BE2C (cell line): ENCODE data around the gene VSIG4.

Source experiments
- DNase-seq: peaks from one replicate; pipeline ENCODE4 v3.0.0-alpha.2; 2020
- H3K27me3 ChIP-seq: fragments of 250-450 bp; sonication (Bioruptor Pico); 2 replicates; pipeline ENCODE4 v1.5.1; 2020; ENCODE audit warnings: mild to moderate bottlenecking
- H3K36me3 ChIP-seq: fragments of 250-450 bp; sonication (Bioruptor Pico); 2 replicates; pipeline ENCODE4 v1.5.1; 2020; ENCODE audit warnings: mild to moderate bottlenecking
- H3K4me1 ChIP-seq: fragments of 250-450 bp; sonication (Bioruptor Pico); 2 replicates; pipeline ENCODE4 v1.5.1; 2020
- H3K4me3 ChIP-seq: 2 replicates; pipeline ENCODE4 v1.5.1; 2011; ENCODE audit warnings: low read depth, low read length
- H3K9me3 ChIP-seq: fragments of 250-450 bp; sonication (Bioruptor Pico); 2 replicates; pipeline ENCODE4 v1.5.1; 2020
- CTCF ChIP-seq: IDR thresholded peaks from 2 replicates; pipeline ENCODE4 v1.5.1; 2012; ENCODE audit warnings: mild to moderate bottlenecking, low read depth, low read length

Gene VSIG4

GRCh38 chrX:66030505-66031317, 9.2 kb downstream of the VSIG4 start:
- no peaks in the 10 kb centered on the region for H3K9me3 ChIP-seq
- TF ChIP-seq CTCF, result 0 out of 2 replicates have a peak, but pooled peaks have one; percentile 14
- no peak for DNase-seq
- H3K4me3 ChIP-seq, result no peak overlapping the region
- H3K27me3 ChIP-seq, result no peaks in the 10 kb centered on the region
- H3K36me3 ChIP-seq, result no peaks in the 10 kb centered on the region
- H3K4me1 ChIP-seq, result no peaks in the 10 kb centered on the region

DNA sequence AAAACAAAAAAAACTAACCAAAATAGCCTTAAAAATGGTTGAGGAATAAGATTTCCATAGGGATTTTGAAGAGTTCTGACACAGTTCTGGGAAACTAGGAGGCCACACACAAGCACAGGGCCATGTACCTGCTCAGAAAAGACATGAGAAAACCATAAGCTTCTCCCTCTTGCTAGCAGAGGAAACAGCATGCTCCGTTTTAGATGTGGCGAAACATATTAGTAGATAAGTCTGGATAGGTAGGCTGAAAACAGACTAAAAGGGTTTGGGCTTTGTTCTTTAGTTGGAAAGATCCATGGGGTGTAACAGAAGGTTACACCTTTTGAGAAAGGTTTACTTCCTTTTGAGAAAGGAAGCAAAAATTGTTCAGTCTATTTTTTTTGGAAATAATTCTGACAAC, 10.9 kb downstream of the VSIG4 start:
- DNase-seq, result no peak
- no peaks in the 10 kb centered on the region for H3K4me1 ChIP-seq
- H3K27me3 ChIP-seq, result no peaks in the 10 kb centered on the region

GRCh38 chrX:66024570-66024969, 15.3 kb downstream of the VSIG4 start:
- H3K9me3 ChIP-seq, result no peaks in the 10 kb centered on the region
- no peak overlapping the region for H3K4me3 ChIP-seq
- no peak for DNase-seq
- no peaks in the 10 kb centered on the region for H3K27me3 ChIP-seq
- H3K4me1 ChIP-seq, result no peaks in the 10 kb centered on the region
- no peak for TF ChIP-seq CTCF
- H3K36me3 ChIP-seq, result no peaks in the 10 kb centered on the region

More for the DNA sequence above, 10.9 kb downstream of the VSIG4 start:
- Histone ChIP-seq H3K36me3 (no peaks in the 10 kb centered on the region), H3K9me3 (no peaks in the 10 kb centered on the region), H3K4me3 (no peak overlapping the region)
- TF ChIP-seq CTCF, result no peak

DNA sequence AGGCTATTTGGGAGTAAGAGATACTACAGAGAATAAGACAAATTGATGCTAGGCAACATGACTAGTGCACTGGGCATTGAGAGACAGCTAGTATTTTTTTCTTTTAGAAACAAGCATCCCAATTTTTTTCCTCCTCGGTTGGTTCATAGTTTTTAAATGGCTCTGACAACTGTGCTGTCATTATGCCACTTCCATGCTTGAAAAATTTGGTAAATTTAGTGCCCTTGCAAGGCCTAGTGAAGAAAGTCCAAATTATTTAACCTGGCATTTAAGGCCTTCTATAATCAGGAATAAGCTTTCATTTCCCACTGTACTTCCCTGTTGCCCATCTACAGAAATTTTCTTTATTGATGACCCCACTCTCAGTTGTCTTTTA, 15.8 kb downstream of the VSIG4 start:
- no peaks in the 10 kb centered on the region for H3K4me1 ChIP-seq
- no peak for DNase-seq
- no peaks in the 10 kb centered on the region for H3K36me3 ChIP-seq
- TF ChIP-seq CTCF, result no peak
- no peaks in the 10 kb centered on the region for H3K27me3 ChIP-seq
- no peak overlapping the region for H3K4me3 ChIP-seq
- no peaks in the 10 kb centered on the region for H3K9me3 ChIP-seq

DNA sequence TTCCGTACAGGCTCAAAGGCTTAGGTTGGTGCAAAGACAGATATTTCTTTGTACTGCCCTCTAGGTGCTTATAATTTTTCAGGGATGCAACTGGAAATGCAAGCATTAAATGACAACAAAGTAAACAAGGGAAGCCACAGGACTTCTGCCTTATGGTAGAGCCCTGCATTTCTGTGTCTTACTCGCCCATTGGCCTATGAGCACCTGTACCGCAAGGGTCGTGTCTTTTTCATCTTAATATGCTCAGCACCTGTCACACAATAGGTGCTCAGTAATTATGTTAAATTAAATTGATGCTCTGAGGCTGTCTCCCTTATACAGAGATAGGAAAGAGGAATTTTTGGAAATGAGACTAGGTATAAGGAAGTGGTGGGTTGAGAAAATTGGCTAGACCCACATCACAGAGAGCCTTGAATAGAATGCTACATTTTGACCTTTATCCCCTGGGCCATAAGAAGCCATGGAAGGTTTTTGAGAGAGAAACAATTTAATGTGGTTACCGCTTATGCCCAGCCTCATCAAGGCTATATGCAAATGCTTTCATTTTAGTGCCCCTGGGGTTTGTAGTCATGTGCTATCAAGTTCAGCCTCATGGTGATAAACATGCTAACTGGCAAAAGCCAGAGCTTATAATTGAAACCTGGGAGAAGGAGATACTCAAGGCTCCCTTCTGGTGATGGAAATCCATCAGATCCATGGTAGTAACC, 16.3 kb downstream of the VSIG4 start:
- Histone ChIP-seq H3K4me1 (no peaks in the 10 kb centered on the region), H3K27me3 (no peaks in the 10 kb centered on the region), H3K9me3 (no peaks in the 10 kb centered on the region), H3K36me3 (no peaks in the 10 kb centered on the region), H3K4me3 (no peak overlapping the region)
- no peak for DNase-seq
- no peak for TF ChIP-seq CTCF

DNA sequence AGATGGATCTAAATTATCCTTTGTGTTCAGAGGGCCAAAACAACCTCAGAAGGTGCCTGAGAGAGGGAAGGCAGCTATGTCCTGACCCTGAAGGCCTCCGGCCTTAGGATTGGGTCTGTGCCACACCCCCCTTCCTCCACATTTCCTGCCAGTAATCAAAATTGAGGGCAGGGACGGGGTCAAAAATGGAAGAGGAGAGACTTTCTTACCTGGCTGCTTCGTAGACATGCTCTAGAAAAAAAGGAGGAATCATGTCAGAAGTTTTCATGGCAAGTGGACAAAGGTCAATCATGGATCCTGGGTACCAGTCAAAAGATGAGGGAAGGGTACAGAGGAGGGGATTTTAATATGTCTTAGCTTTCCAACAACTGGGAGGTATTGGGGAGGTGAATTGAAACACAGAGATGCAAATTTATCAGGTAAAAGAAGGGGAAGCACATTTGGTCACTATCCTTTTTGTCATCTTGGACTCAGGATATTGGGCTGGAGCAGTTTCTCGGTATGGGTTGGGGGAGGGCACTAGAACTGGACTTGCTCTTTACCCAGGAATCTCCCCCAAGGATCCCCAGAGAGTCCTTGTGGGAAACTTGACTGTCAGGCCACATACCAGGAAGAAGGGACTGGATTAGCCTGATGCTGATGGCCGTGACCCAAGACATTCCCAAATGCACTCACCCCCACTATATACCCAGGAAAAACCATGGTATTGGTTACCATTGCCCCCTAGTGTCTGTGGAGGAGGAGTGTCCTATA, 17.1 kb downstream of the VSIG4 start:
- Histone ChIP-seq H3K27me3 (no peaks in the 10 kb centered on the region), H3K36me3 (no peaks in the 10 kb centered on the region), H3K4me1 (no peaks in the 10 kb centered on the region), H3K4me3 (no peak overlapping the region), H3K9me3 (no peaks in the 10 kb centered on the region)
- TF ChIP-seq CTCF, result no peak
- DNase-seq, result no peak
